CD4-positive, CD25-positive, alpha-beta regulatory T cell (primary cell): ENCODE data around the gene ADAMTS18. TPM values are rescaled to one million over a fixed set of nuclear protein-coding genes. Genes with fewer than 3 reads are reported as not detected.

Source experiments
- ATAC-seq, 2 donors: fragments of 150-1000 bp; cut with Tn5 transposase; one replicate each; pipeline ENCODE4 v1.10.0; 2021; ENCODE audit warnings: low read depth in 2 of 2, moderate number of reproducible peaks in 2 of 2, moderate library complexity in 1 of 2
- DNase-seq, 3 donors: peaks; one replicate each; pipeline versions ENCODE4 v3.0.0 to v3.0.0-alpha.2; 2012 to 2022; ENCODE audit warnings: mixed read lengths in 1 of 3
- H3K27ac ChIP-seq: one replicate; pipeline ENCODE4 v1.7.0; 2013; ENCODE audit warnings: mild to moderate bottlenecking, low read length; ENCODE audit not compliant: insufficient read depth, poor library complexity, severe bottlenecking
- H3K27me3 ChIP-seq: one replicate; pipeline ENCODE4 v1.7.0; 2013; ENCODE audit warnings: low read length; ENCODE audit not compliant: control insufficient read depth, insufficient read depth
- H3K36me3 ChIP-seq: one replicate; pipeline ENCODE4 v1.7.0; 2013; ENCODE audit warnings: mild to moderate bottlenecking, low read length, moderate library complexity; ENCODE audit not compliant: control insufficient read depth, insufficient read depth
- H3K4me1 ChIP-seq: 2 replicates; pipeline ENCODE4 v1.7.0; 2013; ENCODE audit warnings: mild to moderate bottlenecking, low read length; ENCODE audit not compliant: insufficient read depth, control insufficient read depth, poor library complexity, severe bottlenecking
- H3K4me3 ChIP-seq: one replicate; pipeline ENCODE4 v1.7.0; 2013; ENCODE audit warnings: low read depth, mild to moderate bottlenecking, low read length, moderate library complexity
- H3K9me3 ChIP-seq, 2 experiments: 1 replicate in 1 of 2; 2 replicates in 1 of 2; pipeline ENCODE4 v1.7.0; 2013; ENCODE audit warnings: low read length in 2 of 2, mild to moderate bottlenecking in 1 of 2, moderate library complexity in 1 of 2; ENCODE audit not compliant: control insufficient read depth in 2 of 2
- H3K27ac Mint-ChIP-seq, 3 donors: one replicate each; pipeline ENCODE4 v1.8.0; 2020 to 2022; ENCODE audit warnings: mild to moderate bottlenecking in 3 of 3, mixed read lengths in 3 of 3, moderate library complexity in 2 of 3
- H3K27me3 Mint-ChIP-seq: one replicate; pipeline ENCODE4 v1.8.0; 2022; ENCODE audit warnings: mild to moderate bottlenecking, mixed read lengths
- H3K36me3 Mint-ChIP-seq: one replicate; pipeline ENCODE4 v1.8.0; 2020; ENCODE audit warnings: mixed read lengths
- H3K4me1 Mint-ChIP-seq, 4 donors: one replicate each; pipeline ENCODE4 v1.8.0; 2020 to 2022; ENCODE audit warnings: mixed read lengths in 4 of 4, mild to moderate bottlenecking in 1 of 4
- H3K4me3 Mint-ChIP-seq, 4 donors: one replicate each; pipeline ENCODE4 v1.8.0; 2020 to 2022; ENCODE audit warnings: mild to moderate bottlenecking in 4 of 4, mixed read lengths in 4 of 4, moderate library complexity in 3 of 4
- H3K9me3 Mint-ChIP-seq, 7 donors: one replicate each; pipeline ENCODE4 v1.8.0; 2020 to 2022; ENCODE audit warnings: mixed read lengths in 7 of 7, mild to moderate bottlenecking in 3 of 7, moderate library complexity in 2 of 7
- polyA plus RNA-seq, 4 donors: library from polyadenylated mRNA; unstranded; fragments of 300-500 nt; fragmentation: Illumina TruSeq; gene quantifications; one replicate each; pipeline ENCODE4 v1.2.3, GENCODE V29; 2021
- total RNA-seq: library from RNA; stranded (reverse); gene quantifications from one replicate; pipeline ENCODE4 v1.2.3, GENCODE V29; 2022

ADAMTS18 gene, protein sequence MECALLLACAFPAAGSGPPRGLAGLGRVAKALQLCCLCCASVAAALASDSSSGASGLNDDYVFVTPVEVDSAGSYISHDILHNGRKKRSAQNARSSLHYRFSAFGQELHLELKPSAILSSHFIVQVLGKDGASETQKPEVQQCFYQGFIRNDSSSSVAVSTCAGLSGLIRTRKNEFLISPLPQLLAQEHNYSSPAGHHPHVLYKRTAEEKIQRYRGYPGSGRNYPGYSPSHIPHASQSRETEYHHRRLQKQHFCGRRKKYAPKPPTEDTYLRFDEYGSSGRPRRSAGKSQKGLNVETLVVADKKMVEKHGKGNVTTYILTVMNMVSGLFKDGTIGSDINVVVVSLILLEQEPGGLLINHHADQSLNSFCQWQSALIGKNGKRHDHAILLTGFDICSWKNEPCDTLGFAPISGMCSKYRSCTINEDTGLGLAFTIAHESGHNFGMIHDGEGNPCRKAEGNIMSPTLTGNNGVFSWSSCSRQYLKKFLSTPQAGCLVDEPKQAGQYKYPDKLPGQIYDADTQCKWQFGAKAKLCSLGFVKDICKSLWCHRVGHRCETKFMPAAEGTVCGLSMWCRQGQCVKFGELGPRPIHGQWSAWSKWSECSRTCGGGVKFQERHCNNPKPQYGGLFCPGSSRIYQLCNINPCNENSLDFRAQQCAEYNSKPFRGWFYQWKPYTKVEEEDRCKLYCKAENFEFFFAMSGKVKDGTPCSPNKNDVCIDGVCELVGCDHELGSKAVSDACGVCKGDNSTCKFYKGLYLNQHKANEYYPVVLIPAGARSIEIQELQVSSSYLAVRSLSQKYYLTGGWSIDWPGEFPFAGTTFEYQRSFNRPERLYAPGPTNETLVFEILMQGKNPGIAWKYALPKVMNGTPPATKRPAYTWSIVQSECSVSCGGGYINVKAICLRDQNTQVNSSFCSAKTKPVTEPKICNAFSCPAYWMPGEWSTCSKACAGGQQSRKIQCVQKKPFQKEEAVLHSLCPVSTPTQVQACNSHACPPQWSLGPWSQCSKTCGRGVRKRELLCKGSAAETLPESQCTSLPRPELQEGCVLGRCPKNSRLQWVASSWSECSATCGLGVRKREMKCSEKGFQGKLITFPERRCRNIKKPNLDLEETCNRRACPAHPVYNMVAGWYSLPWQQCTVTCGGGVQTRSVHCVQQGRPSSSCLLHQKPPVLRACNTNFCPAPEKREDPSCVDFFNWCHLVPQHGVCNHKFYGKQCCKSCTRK (N-terminal part only)
- total RNA-seq, result not detected
- polyA plus RNA-seq, result not detected

DNA sequence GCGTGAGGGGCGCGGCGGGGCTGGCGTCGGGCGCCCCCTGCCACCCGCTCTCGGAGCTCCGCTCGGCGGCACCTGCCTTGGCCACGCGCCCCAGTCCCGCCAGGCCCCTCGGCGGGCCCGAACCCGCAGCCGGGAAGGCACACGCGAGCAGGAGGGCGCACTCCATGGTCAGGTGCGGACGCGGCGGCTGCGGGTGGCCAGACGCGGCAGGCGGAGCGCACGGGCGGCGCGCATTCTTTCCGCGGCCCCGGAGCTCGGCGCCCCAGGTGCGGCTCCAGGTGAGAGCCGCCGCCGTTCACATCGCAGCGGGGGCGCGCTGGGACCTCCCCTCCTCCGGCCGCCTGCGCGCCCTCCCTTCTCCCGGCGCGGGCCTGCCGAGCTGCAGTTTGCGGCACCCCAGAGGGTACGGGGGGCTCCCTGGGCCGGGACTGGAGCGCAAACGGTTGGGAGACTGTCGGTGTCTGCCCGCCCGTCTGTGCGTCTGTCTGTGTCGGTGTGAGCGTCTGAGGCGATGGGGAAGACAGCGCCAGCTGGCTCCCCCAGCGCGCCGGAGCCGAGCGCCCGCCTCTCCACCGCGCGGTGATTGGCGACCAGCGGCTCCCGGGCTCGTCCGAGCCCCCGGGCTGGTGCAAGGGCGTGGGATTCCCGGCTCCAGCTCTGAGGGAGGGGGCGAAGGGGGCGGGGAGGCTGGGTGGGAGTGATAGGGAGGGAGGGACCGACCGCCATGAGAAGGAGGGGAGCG lies at the start of gene ADAMTS18:
Gene ADAMTS18, minus strand, starts transcription at position 505 of the 742 bp plus-strand sequence. Its CDS starts 339 bp downstream, at position 166.
- Histone ChIP-seq H3K27ac (no peak within 1 kb of the TSS), H3K4me3 (no peak within 1 kb of the TSS), H3K4me1 (no peaks in the 10 kb centered on the region), H3K36me3 (no peaks in the 10 kb centered on the region), H3K27me3 (peaks cover 3% of the 10 kb centered on the region), H3K9me3 (no peaks in the 10 kb centered on the region)
- Mint-ChIP-seq H3K27ac (no peak within 1 kb of the TSS), H3K36me3 (no peaks in the 10 kb centered on the region), H3K27me3 (peaks cover 34% of the 10 kb centered on the region), H3K9me3 (peaks cover 0 to 5% (median 0%) of the 10 kb centered on the region in 7 donors), H3K4me1 (no peaks in the 10 kb centered on the region), H3K4me3 (no peak within 1 kb of the TSS)
- DNase-seq, result no peak
- no peak for ATAC-seq

DNA sequence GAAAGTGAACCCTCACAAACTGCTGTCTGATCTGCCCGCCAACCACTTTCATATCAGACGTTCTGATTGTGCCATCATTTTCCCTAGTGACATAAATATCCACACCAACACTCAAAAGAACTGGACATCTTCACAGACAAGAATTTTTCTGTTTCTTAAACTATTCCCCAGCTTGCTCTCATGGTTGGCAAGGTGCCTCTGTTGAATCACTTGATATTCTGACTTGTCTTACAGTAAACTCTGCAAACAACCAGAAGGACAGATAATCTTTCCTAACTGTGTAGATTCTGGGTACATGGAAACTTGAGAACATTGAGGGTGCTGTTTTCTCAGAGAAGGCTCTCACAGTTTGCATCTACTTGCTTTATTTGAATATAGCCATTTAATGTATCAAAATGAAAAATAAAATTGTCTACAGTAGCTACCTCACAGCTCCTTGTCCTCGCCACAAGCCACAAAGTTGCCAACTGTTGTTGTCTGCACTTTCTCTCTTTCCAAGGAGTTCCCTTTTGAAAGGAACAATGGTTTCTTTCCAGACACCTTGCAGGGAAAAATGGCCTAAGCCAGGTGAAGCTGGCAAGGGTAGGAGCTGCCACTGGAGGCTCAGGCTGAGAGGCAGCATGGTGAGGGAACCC lies 46.0 kb upstream of the ADAMTS18 start:
- peaks cover 0 to 2% (median 0%) of the 10 kb centered on the region in 7 donors for H3K9me3 Mint-ChIP-seq

DNA sequence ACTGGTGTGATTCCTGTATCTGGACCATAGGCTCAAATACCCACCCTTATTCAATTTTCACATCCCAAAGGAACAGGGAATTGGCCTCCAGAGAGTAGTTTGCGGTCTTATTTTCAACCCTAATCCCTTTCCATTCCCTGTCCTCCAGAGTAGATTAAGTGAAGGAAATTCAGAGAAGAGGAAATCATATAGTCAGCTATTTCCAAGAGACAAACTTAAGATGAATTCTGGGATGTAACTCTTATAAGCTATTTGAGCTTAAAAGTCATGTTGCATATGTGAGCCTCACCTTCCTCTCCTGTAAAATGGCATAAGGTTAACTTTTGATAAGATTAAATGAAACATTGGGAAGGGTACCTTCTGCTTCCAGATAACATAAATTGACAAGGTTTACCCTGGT lies 37.4 kb upstream of the ADAMTS18 start:
- H3K4me1 Mint-ChIP-seq, result no peaks in the 10 kb centered on the region
- Histone ChIP-seq H3K27me3 (no peaks in the 10 kb centered on the region), H3K4me3 (no peak overlapping the region), H3K36me3 (no peaks in the 10 kb centered on the region), H3K9me3 (no peaks in the 10 kb centered on the region), H3K27ac (no peak overlapping the region), H3K4me1 (no peaks in the 10 kb centered on the region)
- H3K9me3 Mint-ChIP-seq, result peaks cover 0 to 4% (median 0%) of the 10 kb centered on the region in 7 donors
- H3K36me3 Mint-ChIP-seq, result no peaks in the 10 kb centered on the region
- H3K27ac Mint-ChIP-seq, result no peak overlapping the region
- ATAC-seq, result no peak
- H3K27me3 Mint-ChIP-seq, result no peaks in the 10 kb centered on the region
- no peak overlapping the region for H3K4me3 Mint-ChIP-seq
- no peak for DNase-seq

More for the DNA sequence above, 46.0 kb upstream of the ADAMTS18 start:
- H3K27ac ChIP-seq, result no peak overlapping the region
- no peak overlapping the region for H3K4me3 ChIP-seq
- H3K9me3 ChIP-seq, result no peaks in the 10 kb centered on the region
- no peaks in the 10 kb centered on the region for H3K36me3 Mint-ChIP-seq
- H3K27me3 Mint-ChIP-seq, result no peaks in the 10 kb centered on the region
- H3K4me1 ChIP-seq, result no peaks in the 10 kb centered on the region
- no peak for ATAC-seq
- H3K4me1 Mint-ChIP-seq, result no peaks in the 10 kb centered on the region
- H3K27ac Mint-ChIP-seq, result no peak overlapping the region
- no peaks in the 10 kb centered on the region for H3K36me3 ChIP-seq
- H3K27me3 ChIP-seq, result no peaks in the 10 kb centered on the region
- H3K4me3 Mint-ChIP-seq, result no peak overlapping the region
- DNase-seq, result no peak

DNA sequence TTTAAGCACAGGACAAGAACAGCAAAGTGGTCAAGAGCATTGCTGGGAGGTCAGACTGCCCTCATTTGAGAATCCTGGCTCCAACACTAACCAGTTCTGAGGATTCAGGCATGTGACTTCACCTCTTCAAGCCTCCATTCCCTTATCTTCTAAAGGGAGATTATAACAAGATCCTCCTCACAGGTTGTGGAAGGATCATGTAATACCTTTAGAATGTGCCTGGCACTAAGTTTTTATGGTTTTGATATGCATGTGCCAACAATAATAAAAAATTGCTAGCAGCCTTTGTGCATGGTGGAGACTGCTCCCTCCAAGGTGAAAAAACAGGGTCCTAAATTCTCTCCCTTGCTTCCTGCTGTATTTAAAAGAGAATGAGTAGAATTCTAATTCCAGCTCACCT lies 36.0 kb upstream of the ADAMTS18 start:
- peaks cover 0 to 4% (median 0%) of the 10 kb centered on the region in 7 donors for H3K9me3 Mint-ChIP-seq
- H3K27me3 Mint-ChIP-seq, result no peaks in the 10 kb centered on the region

DNA sequence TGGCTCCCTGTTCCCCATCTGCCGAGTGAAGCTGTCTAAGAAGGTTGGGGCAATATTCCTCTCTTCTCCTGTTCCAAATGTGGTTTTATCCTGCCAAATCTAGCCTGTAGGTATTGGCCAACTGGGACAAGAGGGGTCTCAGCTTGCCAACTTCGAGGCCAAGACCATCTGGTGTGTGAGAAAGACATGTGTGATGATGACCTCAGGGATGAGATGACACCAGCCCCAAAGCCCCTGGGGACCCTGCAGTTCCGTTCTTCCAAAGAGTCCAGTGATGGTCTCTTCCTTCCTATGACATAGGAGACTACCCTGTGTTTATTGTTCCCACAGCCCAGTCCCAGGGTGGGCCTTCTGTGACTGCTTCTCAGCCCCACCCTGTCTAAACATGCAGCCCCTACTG lies 34.8 kb upstream of the ADAMTS18 start:
- Histone ChIP-seq H3K9me3 (no peaks in the 10 kb centered on the region), H3K36me3 (no peaks in the 10 kb centered on the region), H3K4me1 (no peaks in the 10 kb centered on the region), H3K27me3 (no peaks in the 10 kb centered on the region), H3K4me3 (no peak overlapping the region), H3K27ac (no peak overlapping the region)
- no peaks in the 10 kb centered on the region for H3K36me3 Mint-ChIP-seq
- ATAC-seq, result no peak
- peaks cover 0 to 4% (median 0%) of the 10 kb centered on the region in 7 donors for H3K9me3 Mint-ChIP-seq
- H3K4me3 Mint-ChIP-seq, result no peak overlapping the region
- H3K4me1 Mint-ChIP-seq, result no peaks in the 10 kb centered on the region
- no peaks in the 10 kb centered on the region for H3K27me3 Mint-ChIP-seq
- no peak for DNase-seq
- no peak overlapping the region for H3K27ac Mint-ChIP-seq

More for the DNA sequence above, 36.0 kb upstream of the ADAMTS18 start:
- no peaks in the 10 kb centered on the region for H3K36me3 Mint-ChIP-seq
- H3K4me1 Mint-ChIP-seq, result no peaks in the 10 kb centered on the region
- Histone ChIP-seq H3K9me3 (no peaks in the 10 kb centered on the region), H3K27me3 (no peaks in the 10 kb centered on the region), H3K36me3 (no peaks in the 10 kb centered on the region), H3K27ac (no peak overlapping the region), H3K4me3 (no peak overlapping the region), H3K4me1 (no peaks in the 10 kb centered on the region)
- no peak overlapping the region for H3K4me3 Mint-ChIP-seq
- no peak for ATAC-seq
- DNase-seq, result no peak
- no peak overlapping the region for H3K27ac Mint-ChIP-seq

DNA sequence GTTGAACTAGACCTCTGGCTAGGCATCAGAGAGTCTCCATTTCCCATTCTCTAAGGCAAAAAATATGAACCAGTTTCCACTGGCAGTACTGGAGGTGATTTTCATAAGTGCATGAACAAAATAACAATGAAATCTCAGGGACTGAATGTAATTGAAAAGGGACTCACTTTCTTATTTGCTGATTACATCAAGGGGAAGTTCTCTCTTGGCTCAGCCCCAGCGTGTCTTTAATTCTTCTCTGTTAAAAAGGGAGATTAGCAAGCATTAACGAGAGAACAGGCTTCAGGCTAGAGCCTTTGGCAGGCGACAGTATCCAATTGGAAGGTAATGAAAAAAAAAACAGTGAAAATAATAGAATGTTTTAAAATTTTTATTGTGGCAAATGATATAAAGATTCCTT lies 34.0 kb upstream of the ADAMTS18 start:
- H3K4me3 Mint-ChIP-seq, result no peak overlapping the region
- Histone ChIP-seq H3K27me3 (no peaks in the 10 kb centered on the region), H3K36me3 (no peaks in the 10 kb centered on the region), H3K4me3 (no peak overlapping the region), H3K9me3 (no peaks in the 10 kb centered on the region), H3K27ac (no peak overlapping the region), H3K4me1 (no peaks in the 10 kb centered on the region)
- no peaks in the 10 kb centered on the region for H3K27me3 Mint-ChIP-seq
- no peak overlapping the region for H3K27ac Mint-ChIP-seq
- H3K4me1 Mint-ChIP-seq, result no peaks in the 10 kb centered on the region
- ATAC-seq, result no peak
- no peak for DNase-seq
- H3K36me3 Mint-ChIP-seq, result no peaks in the 10 kb centered on the region
- peaks cover 0 to 4% (median 0%) of the 10 kb centered on the region in 7 donors for H3K9me3 Mint-ChIP-seq
